Glutamatergic neuron (in vitro differentiated cells): ENCODE measurements around the gene HNRNPA0. TPM values are rescaled to one million over a fixed set of nuclear protein-coding genes. Genes with fewer than 3 reads are reported as not detected.

Experiments
- DNase-seq: peaks from one replicate; pipeline ENCODE4 v3.0.0; 2022
- H3K27ac Mint-ChIP-seq: one replicate; pipeline ENCODE4 v1.8.0; 2020; ENCODE audit warnings: mild to moderate bottlenecking, mixed read lengths, inconsistent platforms; ENCODE audit not compliant: unreplicated experiment
- H3K27me3 Mint-ChIP-seq: one replicate; pipeline ENCODE4 v1.8.0; 2020; ENCODE audit warnings: mild to moderate bottlenecking, moderate library complexity, mixed read lengths, inconsistent platforms; ENCODE audit not compliant: unreplicated experiment
- H3K36me3 Mint-ChIP-seq: one replicate; pipeline ENCODE4 v1.8.0; 2020; ENCODE audit warnings: mild to moderate bottlenecking, mixed read lengths, inconsistent platforms; ENCODE audit not compliant: unreplicated experiment
- H3K4me1 Mint-ChIP-seq: one replicate; pipeline ENCODE4 v1.8.0; 2020; ENCODE audit warnings: mild to moderate bottlenecking, low read depth, mixed read lengths, inconsistent platforms; ENCODE audit not compliant: unreplicated experiment
- H3K4me3 Mint-ChIP-seq: one replicate; pipeline ENCODE4 v1.8.0; 2020; ENCODE audit warnings: mild to moderate bottlenecking, mixed read lengths, inconsistent platforms; ENCODE audit not compliant: unreplicated experiment
- H3K9me3 Mint-ChIP-seq: one replicate; pipeline ENCODE4 v1.8.0; 2020; ENCODE audit warnings: mild to moderate bottlenecking, moderate library complexity, mixed read lengths, inconsistent platforms; ENCODE audit not compliant: unreplicated experiment
- CTCF ChIP-seq: fragments of 200-600 bp; sonication (generic); IDR thresholded peaks from one replicate; pipeline ENCODE4 v1.5.0; 2021; ENCODE audit not compliant: partially characterized antibody, unreplicated experiment
- total RNA-seq: library from RNA; stranded (reverse); fragmentation: NEBNext Ultra II Directional; extraction: Animal tissue kit (Norgen Biotek cat#: 25700); gene quantifications from one replicate; pipeline ENCODE4 v1.2.1, GENCODE V29; 2021; ENCODE audit not compliant: unreplicated experiment

Gene HNRNPA0
- total RNA-seq, 1 donor from 2014 or later = 65.2 TPM

DNA sequence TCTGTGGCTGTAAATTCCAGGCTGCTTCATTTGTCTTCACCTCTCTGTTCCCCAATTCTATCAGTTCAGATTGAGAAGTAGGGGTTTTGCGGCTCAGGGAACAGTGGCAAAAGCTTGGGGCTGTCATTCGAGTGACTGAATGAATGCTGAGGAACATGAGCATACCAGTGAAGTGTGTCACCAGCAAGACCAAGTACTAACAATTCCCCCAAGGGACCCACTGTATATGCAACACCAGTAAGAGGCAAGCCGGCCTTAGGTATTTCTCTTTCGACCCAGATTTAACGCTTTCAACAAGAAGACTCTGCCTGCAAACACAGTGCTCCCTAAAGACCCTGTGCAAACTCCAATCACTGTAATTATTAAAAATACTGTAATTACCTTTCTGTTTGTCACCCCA, 44.1 kb downstream of the HNRNPA0 start:
- Mint-ChIP-seq H3K27me3 (no peaks in the 10 kb centered on the region), H3K36me3 (peaks cover 14% of the 10 kb centered on the region), H3K4me3 (no peak overlapping the region), H3K4me1 (no peaks in the 10 kb centered on the region), H3K27ac (no peak overlapping the region), H3K9me3 (peaks cover 1% of the 10 kb centered on the region)
- DNase-seq = no peak
- no peak for TF ChIP-seq CTCF

DNA sequence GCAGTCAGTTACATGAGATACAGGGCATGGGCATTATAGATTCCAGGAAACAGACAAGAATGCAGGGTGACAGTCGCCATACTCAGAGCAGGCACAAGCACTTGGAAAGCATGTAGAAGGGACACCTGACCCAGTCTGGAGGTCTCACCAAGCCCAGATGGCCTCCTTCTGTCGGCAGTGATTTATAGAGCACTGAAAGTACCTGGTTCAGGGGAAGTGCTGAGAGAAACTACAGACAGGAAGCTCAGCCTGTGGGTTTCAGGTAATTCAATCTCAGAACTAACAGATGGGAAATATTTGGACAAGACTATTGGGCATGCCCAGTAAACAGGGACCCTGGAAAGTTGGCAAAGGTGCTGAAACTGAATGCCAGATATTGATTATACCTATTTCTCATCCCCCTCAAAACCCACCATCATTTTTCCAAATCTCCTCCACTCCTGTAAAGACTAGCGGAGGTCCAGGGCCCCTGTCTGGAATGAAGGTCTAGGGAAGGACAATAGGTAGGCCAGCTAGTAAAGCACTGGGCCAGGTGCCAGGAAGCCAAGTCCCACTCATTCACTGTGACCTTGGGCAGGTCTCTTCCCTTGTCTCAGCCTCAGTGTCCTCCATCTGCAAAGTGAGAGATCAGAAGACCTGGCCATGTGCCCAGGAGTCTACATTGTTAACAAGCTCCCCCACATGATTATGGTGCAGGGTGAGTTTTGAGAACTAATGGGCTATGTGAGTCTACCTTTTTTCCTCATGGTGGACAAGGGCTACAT, 45.2 kb downstream of the HNRNPA0 start:
- DNase-seq = no peak

GRCh38 chr5:137708062-137708461, 46.1 kb downstream of the HNRNPA0 start:
- H3K36me3 Mint-ChIP-seq = peaks cover 10% of the 10 kb centered on the region
- peaks cover 1% of the 10 kb centered on the region for H3K9me3 Mint-ChIP-seq
- H3K4me1 Mint-ChIP-seq = no peaks in the 10 kb centered on the region
- no peak overlapping the region for H3K4me3 Mint-ChIP-seq
- H3K27ac Mint-ChIP-seq = no peak overlapping the region
- no peak for TF ChIP-seq CTCF
- no peaks in the 10 kb centered on the region for H3K27me3 Mint-ChIP-seq
- no peak for DNase-seq

More for the DNA sequence above, 45.2 kb downstream of the HNRNPA0 start:
- no peaks in the 10 kb centered on the region for H3K4me1 Mint-ChIP-seq
- H3K27me3 Mint-ChIP-seq = no peaks in the 10 kb centered on the region
- TF ChIP-seq CTCF = no peak
- H3K27ac Mint-ChIP-seq = no peak overlapping the region
- H3K9me3 Mint-ChIP-seq = peaks cover 1% of the 10 kb centered on the region
- peaks cover 14% of the 10 kb centered on the region for H3K36me3 Mint-ChIP-seq
- H3K4me3 Mint-ChIP-seq = no peak overlapping the region

DNA sequence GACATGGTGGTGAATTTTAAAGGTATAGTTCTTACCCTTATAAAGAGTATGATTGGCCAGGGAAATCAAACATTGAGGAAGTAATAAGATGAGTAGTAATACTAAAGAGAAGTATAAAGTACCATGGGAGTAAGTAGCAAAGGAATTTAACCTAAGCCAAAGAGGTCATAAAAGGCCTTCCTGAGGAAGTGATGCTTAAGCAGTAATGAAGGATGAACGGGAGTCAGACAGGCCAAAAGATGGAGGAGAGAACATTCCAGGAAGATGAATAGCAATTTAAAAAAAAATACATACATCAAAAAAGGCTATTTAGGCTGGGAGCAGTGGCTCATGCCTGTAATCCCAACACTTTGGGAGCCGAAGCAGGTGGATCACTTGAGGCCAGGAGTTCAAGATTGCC, 47.3 kb downstream of the HNRNPA0 start:
- Mint-ChIP-seq H3K27ac (no peak overlapping the region), H3K4me1 (no peaks in the 10 kb centered on the region), H3K9me3 (peaks cover 1% of the 10 kb centered on the region), H3K36me3 (no peaks in the 10 kb centered on the region), H3K4me3 (no peak overlapping the region), H3K27me3 (no peaks in the 10 kb centered on the region)
- DNase-seq = no peak
- no peak for TF ChIP-seq CTCF

DNA sequence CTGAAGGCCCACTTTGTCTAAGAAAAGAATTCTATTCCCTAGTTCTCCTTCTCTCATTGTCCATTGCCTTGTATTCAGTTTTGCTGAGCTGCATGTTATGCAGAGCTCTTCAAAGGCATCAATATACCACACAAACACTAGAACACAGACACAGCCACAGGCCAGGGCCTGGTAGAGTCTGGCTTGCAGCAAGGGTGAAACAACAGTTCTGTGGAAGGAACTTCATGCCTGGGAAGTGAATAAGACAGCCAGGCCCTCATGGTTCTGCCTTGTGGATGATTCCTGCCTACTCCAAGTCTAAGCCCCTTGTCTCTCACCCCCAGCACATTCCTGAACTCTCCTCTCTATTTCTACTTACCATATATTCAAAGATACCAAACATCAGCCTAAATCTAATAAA, 49.1 kb downstream of the HNRNPA0 start:
- Mint-ChIP-seq H3K9me3 (peaks cover 1% of the 10 kb centered on the region), H3K27ac (no peak overlapping the region), H3K4me3 (no peak overlapping the region), H3K4me1 (no peaks in the 10 kb centered on the region), H3K27me3 (no peaks in the 10 kb centered on the region), H3K36me3 (no peaks in the 10 kb centered on the region)
- DNase-seq = no peak
- no peak for TF ChIP-seq CTCF
